ENCODE data around the gene CRYL1. TPM values are rescaled to one million over a fixed set of nuclear protein-coding genes. Genes with fewer than 3 reads are reported as not detected.

CRYL1 gene
- total RNA-seq, 4 donors from 2014 or later: 39.1 to 63.6 (median 54.2) TPM

DNA sequence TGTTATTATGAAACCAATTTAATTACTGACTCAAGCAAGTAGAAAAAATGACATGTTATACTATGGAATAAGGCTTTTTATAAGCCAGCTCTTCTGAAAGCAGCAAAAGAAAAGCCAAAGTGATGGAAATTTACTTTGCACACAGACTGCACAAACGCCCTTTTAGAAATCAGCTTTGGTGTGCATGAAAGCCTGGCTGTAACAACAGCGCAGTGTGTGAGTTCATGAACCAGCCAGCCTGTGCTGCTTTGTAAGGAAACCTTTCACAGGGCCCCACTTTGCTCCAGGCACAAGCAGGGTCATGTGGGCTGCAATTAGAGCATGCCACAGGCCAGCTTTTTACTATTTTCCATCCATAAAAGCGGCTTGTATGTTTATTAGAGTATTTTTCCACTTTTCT, 27.7 kb upstream of the CRYL1 start:
- TF ChIP-seq, protein P1, sequence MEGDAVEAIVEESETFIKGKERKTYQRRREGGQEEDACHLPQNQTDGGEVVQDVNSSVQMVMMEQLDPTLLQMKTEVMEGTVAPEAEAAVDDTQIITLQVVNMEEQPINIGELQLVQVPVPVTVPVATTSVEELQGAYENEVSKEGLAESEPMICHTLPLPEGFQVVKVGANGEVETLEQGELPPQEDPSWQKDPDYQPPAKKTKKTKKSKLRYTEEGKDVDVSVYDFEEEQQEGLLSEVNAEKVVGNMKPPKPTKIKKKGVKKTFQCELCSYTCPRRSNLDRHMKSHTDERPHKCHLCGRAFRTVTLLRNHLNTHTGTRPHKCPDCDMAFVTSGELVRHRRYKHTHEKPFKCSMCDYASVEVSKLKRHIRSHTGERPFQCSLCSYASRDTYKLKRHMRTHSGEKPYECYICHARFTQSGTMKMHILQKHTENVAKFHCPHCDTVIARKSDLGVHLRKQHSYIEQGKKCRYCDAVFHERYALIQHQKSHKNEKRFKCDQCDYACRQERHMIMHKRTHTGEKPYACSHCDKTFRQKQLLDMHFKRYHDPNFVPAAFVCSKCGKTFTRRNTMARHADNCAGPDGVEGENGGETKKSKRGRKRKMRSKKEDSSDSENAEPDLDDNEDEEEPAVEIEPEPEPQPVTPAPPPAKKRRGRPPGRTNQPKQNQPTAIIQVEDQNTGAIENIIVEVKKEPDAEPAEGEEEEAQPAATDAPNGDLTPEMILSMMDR (IDR thresholded peaks at IDR 0.05; ENCODE audit: low read depth): no peak

DNA sequence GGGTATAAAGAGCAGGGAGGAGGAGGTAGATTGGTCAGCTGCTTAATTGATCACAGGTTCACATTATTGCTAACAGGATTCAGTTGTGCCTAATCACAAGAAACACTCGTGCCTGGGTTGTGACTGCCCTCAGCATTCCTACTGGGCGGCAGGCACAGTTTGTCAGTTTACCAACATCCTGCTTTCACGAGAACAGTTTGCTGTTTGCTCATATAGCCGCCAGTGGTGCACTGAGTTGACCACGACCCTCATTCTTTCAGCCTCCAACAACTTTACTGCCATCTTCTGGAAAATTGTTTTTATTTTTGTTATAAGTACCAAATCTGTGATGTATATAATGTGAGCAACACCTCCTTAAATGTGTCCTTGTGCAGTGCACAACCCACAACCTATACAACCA, 25.1 kb upstream of the CRYL1 start:
- TF ChIP-seq, protein P1 (IDR thresholded peaks at IDR 0.05; ENCODE audit: low read depth): no peak

GRCh38 chr13:20547479-20547908, 21.8 kb upstream of the CRYL1 start:
- TF ChIP-seq, protein P1 (IDR thresholded peaks at IDR 0.05; ENCODE audit: low read depth): no peak

- TF ChIP-seq, protein P1 (IDR thresholded peaks at IDR 0.05; ENCODE audit: low read depth): no peak
Observed at GRCh38 chr13:20546556-20546955, 20.9 kb upstream of the CRYL1 start.

DNA sequence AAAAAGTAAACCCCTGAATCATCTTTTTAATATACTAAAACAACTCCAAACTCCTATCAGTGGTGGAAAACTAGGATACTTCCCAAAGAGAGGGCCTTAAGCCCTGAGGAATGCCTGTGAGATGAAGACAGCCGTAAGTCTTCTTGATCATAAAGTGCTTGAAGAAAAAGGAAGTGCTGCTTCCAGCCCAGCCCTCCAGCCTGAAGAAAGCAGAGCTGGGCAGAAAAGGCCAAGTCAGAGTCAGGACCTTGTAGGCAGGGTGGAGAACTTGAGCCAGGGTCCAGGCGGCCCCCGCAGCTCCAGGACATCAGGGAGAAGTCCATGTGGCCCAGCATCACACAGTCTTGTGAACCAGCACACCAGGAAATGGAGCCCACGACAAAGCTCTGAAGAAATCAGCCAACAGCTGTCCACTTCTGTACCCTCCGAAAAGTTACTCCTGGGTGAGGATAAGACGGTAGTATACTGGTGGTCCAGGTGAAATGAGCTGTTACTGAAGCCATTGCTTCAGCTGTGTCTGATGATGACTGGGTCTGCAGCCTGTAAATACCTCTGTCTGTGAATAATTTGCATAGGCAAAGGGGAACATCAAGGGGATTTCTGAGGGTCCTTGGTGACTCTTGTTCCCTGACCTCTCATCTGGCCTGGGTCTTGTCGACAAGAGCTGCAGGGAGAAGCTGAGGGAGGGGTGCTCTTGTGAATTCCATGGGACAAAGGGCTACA, 18.7 kb upstream of the CRYL1 start:
- TF ChIP-seq, protein P1 (IDR thresholded peaks at IDR 0.05; ENCODE audit: low read depth): no peak

DNA sequence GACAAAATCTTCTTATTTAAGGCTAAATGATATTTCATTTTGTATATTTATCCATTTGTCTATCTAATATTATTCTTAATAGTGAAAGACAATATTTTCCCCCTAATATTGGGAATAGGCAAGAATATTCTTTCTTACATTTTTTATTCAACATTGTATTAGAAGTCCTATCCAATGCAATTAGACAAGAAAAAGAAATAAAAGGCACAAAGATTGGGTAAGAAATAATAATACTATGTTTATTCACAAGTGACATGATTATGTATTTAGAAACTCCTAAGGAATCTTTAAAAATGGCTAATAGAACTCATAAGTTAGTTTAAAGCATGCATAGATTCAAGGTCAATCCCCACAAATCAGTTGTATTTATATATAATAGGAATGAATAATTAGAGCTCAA, 11.3 kb upstream of the CRYL1 start:
- TF ChIP-seq, protein P1 (IDR thresholded peaks at IDR 0.05; ENCODE audit: low read depth): no peak

DNA sequence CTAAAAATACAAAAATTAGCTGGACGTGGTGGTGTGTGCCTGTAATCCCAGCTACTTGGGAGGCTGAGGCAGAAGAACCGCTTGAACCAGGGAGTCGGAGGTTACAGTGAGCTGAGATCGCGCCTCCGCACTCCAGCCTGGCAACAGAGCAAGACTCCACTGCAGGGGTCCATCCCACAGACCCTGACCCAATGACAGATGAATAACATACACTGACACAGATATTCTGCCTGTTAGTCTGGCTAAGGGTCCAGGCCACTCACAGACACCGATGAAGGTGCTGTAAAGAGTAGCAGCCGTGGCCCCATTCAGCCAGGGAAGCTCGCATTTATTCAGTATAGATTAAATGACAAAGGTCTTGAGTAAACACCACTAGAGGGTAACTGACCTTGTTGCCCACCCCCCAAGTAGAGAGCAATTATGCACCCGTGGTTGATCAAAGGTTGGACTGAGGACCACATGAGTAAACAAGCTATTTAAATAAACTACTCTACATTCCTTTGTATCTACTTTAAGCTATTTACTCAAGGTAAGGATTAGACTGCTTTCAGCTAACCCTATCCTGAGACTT, 8.5 kb upstream of the CRYL1 start:
- TF ChIP-seq, protein P1 (IDR thresholded peaks at IDR 0.05; ENCODE audit: low read depth): no peak

Data from subcutaneous adipose tissue (tissue), 4 donors.